ENCODE results near the gene SLC2A11.

SLC2A11 gene

GRCh38 chr22:23896523-23897186, 39.0 kb downstream of the SLC2A11 start:
- Histone ChIP-seq H3K4me2 (ENCODE audit: low read length, poor library complexity, severe bottlenecking) (no peak overlapping the region), H3K36me3 (ENCODE audit: control insufficient read depth in 1 of 2, insufficient read depth in 2 of 2, low read depth in 1 of 2, low read length in 2 of 2) (peaks cover 24 to 28% of the 10 kb centered on the region in 2 experiments), H4K8ac (ENCODE audit: low read length) (peak overlapping the region; percentile 27)

GRCh38 chr22:23897320-23897719, 39.6 kb downstream of the SLC2A11 start:
- Histone ChIP-seq H2AFZ (ENCODE audit: low read depth, low read length) (no peak overlapping the region), H2BK15ac (ENCODE audit: low read depth, poor library complexity, severe bottlenecking) (no peak overlapping the region), H3K4me3 (ENCODE audit: insufficient read depth in 1 of 2, low read depth in 1 of 2, low read length in 2 of 2) (no peak overlapping the region), H3K27me3 (ENCODE audit: control insufficient read depth in 1 of 2, insufficient read depth in 1 of 2, low read length in 2 of 2) (no peaks in the 10 kb centered on the region), H3K14ac (ENCODE audit: low read length in 2 of 2) (no peak overlapping the region), H3K27ac (ENCODE audit: low read length, poor library complexity, severe bottlenecking) (no peak overlapping the region), H2BK12ac (ENCODE audit: low read length in 2 of 2) (no peak overlapping the region), H3K4me1 (ENCODE audit: control insufficient read depth, insufficient read depth, low read depth, low read length) (peaks cover 28% of the 10 kb centered on the region), H3K9me3 (ENCODE audit: control insufficient read depth, low read length) (no peaks in the 10 kb centered on the region), H2BK120ac (ENCODE audit: low read depth, low read length) (no peak overlapping the region), H3K23ac (ENCODE audit: low read length in 2 of 2) (no peak overlapping the region), H3K9ac (ENCODE audit: low read length) (no peak overlapping the region), H3K18ac (ENCODE audit: low read depth in 1 of 2, low read length in 2 of 2) (no peak overlapping the region), H3K4ac (ENCODE audit: low read depth in 1 of 2, low read length in 2 of 2) (no peak overlapping the region), H2AK5ac (ENCODE audit: low read length, severe bottlenecking) (no peak overlapping the region), H3K4me2 (ENCODE audit: low read length, poor library complexity, severe bottlenecking) (no peak overlapping the region), H3K36me3 (ENCODE audit: control insufficient read depth in 1 of 2, insufficient read depth in 2 of 2, low read depth in 1 of 2, low read length in 2 of 2) (peaks cover 24 to 28% of the 10 kb centered on the region in 2 experiments), H4K8ac (ENCODE audit: low read length) (no peak overlapping the region), H3K79me1 (replicated peaks; ENCODE audit: low read length, poor library complexity, severe bottlenecking) (peaks cover 16% of the 10 kb centered on the region), H2BK5ac (ENCODE audit: low read depth, low read length, poor library complexity, severe bottlenecking) (no peak overlapping the region), H4K91ac (ENCODE audit: low read length) (no peak overlapping the region)
- DNase-seq = no peak
- 95% methylated on average over 3 of the region's 3 CpGs for WGBS

More at GRCh38 chr22:23896523-23897186, 39.0 kb downstream of the SLC2A11 start:
- Histone ChIP-seq H2BK5ac (ENCODE audit: low read depth, low read length, poor library complexity, severe bottlenecking) (no peak overlapping the region), H2BK120ac (ENCODE audit: low read depth, low read length) (no peak overlapping the region), H3K4ac (ENCODE audit: low read depth in 1 of 2, low read length in 2 of 2) (no peak overlapping the region), H2BK12ac (ENCODE audit: low read length in 2 of 2) (peak overlapping the region in 1 of 2 experiments; percentile 33), H3K27me3 (ENCODE audit: control insufficient read depth in 1 of 2, insufficient read depth in 1 of 2, low read length in 2 of 2) (no peaks in the 10 kb centered on the region), H2BK15ac (ENCODE audit: low read depth, poor library complexity, severe bottlenecking) (no peak overlapping the region), H3K14ac (ENCODE audit: low read length in 2 of 2) (no peak overlapping the region), H3K18ac (ENCODE audit: low read depth in 1 of 2, low read length in 2 of 2) (no peak overlapping the region), H3K23ac (ENCODE audit: low read length in 2 of 2) (no peak overlapping the region), H3K27ac (ENCODE audit: low read length, poor library complexity, severe bottlenecking) (no peak overlapping the region), H4K91ac (ENCODE audit: low read length) (no peak overlapping the region), H2AFZ (ENCODE audit: low read depth, low read length) (no peak overlapping the region), H3K4me3 (ENCODE audit: insufficient read depth in 1 of 2, low read depth in 1 of 2, low read length in 2 of 2) (peak overlapping the region in 1 of 2 experiments; percentile 8), H2AK5ac (ENCODE audit: low read length, severe bottlenecking) (peak overlapping the region; percentile 27), H3K79me1 (replicated peaks; ENCODE audit: low read length, poor library complexity, severe bottlenecking) (peaks cover 16% of the 10 kb centered on the region), H3K9me3 (ENCODE audit: control insufficient read depth, low read length) (no peaks in the 10 kb centered on the region), H3K9ac (ENCODE audit: low read length) (no peak overlapping the region), H3K4me1 (ENCODE audit: control insufficient read depth, insufficient read depth, low read depth, low read length) (peaks cover 28% of the 10 kb centered on the region)
- 90% methylated on average over 8 of the region's 8 CpGs for WGBS
- DNase-seq = no peak

- Histone ChIP-seq H2BK15ac (ENCODE audit: low read depth, poor library complexity, severe bottlenecking) (no peak overlapping the region), H3K36me3 (ENCODE audit: control insufficient read depth in 1 of 2, insufficient read depth in 2 of 2, low read depth in 1 of 2, low read length in 2 of 2) (peaks cover 24 to 28% of the 10 kb centered on the region in 2 experiments), H2BK5ac (ENCODE audit: low read depth, low read length, poor library complexity, severe bottlenecking) (no peak overlapping the region), H3K18ac (ENCODE audit: low read depth in 1 of 2, low read length in 2 of 2) (no peak overlapping the region), H2BK12ac (ENCODE audit: low read length in 2 of 2) (no peak overlapping the region), H3K23ac (ENCODE audit: low read length in 2 of 2) (no peak overlapping the region), H3K4me2 (ENCODE audit: low read length, poor library complexity, severe bottlenecking) (no peak overlapping the region), H3K27ac (ENCODE audit: low read length, poor library complexity, severe bottlenecking) (no peak overlapping the region), H4K91ac (ENCODE audit: low read length) (no peak overlapping the region), H3K79me1 (replicated peaks; ENCODE audit: low read length, poor library complexity, severe bottlenecking) (peaks cover 16% of the 10 kb centered on the region), H2AK5ac (ENCODE audit: low read length, severe bottlenecking) (no peak overlapping the region), H4K8ac (ENCODE audit: low read length) (no peak overlapping the region), H2AFZ (ENCODE audit: low read depth, low read length) (no peak overlapping the region), H3K14ac (ENCODE audit: low read length in 2 of 2) (no peak overlapping the region), H3K9me3 (ENCODE audit: control insufficient read depth, low read length) (no peaks in the 10 kb centered on the region), H3K4me1 (ENCODE audit: control insufficient read depth, insufficient read depth, low read depth, low read length) (peaks cover 34% of the 10 kb centered on the region), H2BK120ac (ENCODE audit: low read depth, low read length) (no peak overlapping the region), H3K27me3 (ENCODE audit: control insufficient read depth in 1 of 2, insufficient read depth in 1 of 2, low read length in 2 of 2) (no peaks in the 10 kb centered on the region), H3K9ac (ENCODE audit: low read length) (no peak overlapping the region), H3K4ac (ENCODE audit: low read depth in 1 of 2, low read length in 2 of 2) (no peak overlapping the region), H3K4me3 (ENCODE audit: insufficient read depth in 1 of 2, low read depth in 1 of 2, low read length in 2 of 2) (no peak overlapping the region)
- no peak for DNase-seq
- 75% methylated on average over 6 of the region's 8 CpGs for WGBS
These were observed 40.6 kb downstream of the SLC2A11 start for GRCh38 chr22:23898006-23898974.

Data from mesenchymal stem cell (in vitro differentiated cells and primary cell).